GM19372 (cell line): ENCODE results near the gene WTAP.
"Not testable (repeated sequence)": the region's sequence is repeated elsewhere in the genome, so short reads cannot be mapped to it uniquely, and the experiment has no call there.

Experiments used
- ATAC-seq: cut with Tn5 transposase; IDR thresholded peaks from one replicate; pipeline ENCODE4 v1.9.1; 2021; ENCODE audit warnings: mild to moderate bottlenecking, low read depth, moderate library complexity; ENCODE audit not compliant: unreplicated experiment

The WTAP gene

GRCh38 chr6:159794976-159795375, 67.7 kb downstream of the WTAP start:
- not testable (repeated sequence) for ATAC-seq

DNA sequence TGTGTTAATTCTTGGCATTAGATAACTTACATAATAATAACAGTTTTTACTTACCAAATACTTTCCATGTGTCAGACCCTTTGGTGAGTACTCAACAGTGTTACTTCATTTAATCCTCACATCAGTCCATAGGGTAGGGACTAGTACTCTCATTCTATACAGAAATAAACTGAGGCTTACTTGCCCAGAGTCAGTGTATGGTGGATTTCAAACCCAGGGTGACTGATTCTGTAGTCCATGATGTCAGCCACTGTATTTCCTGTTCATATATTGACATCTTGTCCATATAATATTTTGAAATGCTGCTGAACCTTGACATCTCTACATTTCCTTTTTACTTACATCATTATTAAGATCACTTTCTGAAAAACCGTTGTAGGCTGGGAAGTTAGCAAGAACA, 70.2 kb downstream of the WTAP start:
- no peak for ATAC-seq

- no peak for ATAC-seq
These were observed 73.0 kb downstream of the WTAP start, which contains the start of gene PNLDC1 for GRCh38 chr6:159800141-159800865. TSS of gene PNLDC1 (plus strand) at chr6:159800276. CDS start at chr6:159800308, 32 bp downstream.

DNA sequence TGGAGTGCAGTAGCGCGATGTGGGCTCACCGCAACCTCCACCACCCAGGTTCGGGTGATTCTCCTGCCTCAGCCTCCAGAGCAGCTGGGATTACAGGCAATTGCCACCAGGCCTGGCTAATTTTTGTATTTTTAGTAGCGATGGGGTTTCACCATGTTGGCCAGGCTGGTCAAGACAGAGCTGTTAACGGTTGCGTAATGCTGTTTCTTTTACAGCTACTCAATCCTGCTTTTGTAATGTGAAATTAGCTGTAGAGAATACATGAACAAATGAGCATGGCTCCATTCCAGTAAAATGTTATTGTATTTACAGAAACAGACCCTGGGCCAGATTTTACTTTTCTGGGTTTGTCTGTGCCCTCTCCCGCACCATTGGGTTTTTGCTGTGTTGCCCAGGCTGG, 74.6 kb downstream of the WTAP start:
- ATAC-seq: no peak

DNA sequence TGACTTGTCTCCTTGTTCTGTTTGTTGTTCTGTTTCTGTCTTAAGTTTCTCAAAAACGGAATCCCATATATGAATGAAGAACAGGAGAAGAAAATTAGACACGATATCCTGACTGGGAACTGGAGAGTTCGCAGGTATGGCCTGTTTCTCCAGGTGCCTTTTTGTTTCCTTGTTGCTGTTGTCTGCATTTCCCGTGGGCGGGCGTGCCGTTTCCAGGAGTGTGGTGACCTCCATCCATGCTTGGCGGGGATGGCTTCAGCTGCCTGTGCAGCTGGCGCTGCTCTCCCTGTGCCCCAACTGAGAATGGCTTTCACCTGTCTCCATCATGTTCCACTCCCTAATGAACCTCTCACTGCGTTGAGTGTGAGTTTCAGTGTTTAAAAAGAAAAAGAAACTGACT, 77.2 kb downstream of the WTAP start:
- no peak for ATAC-seq

GRCh38 chr6:159805440-159806020, 78.2 kb downstream of the WTAP start:
- no peak for ATAC-seq
